ENCODE data around the gene SCUBE3.

- no peak for TF ChIP-seq SNAI2 (CRISPR knock-in tag; IDR thresholded peaks at IDR 0.05)
- TF ChIP-seq ZC3H10 (CRISPR knock-in tag; IDR thresholded peaks at IDR 0.05): no peak
- no peak for TF ChIP-seq PATZ1 (CRISPR knock-in tag; IDR thresholded peaks at IDR 0.05; ENCODE audit: borderline replicate concordance)
- no peak for TF ChIP-seq GLIS3 (CRISPR knock-in tag; IDR thresholded peaks at IDR 0.05)
Observed at GRCh38 chr6:35185302-35185681, 28.5 kb upstream of the SCUBE3 start.

Data from SK-N-SH treated with all-trans-retinoic acid at 6 μM for 48 hours (cell line).